Right forelimb (tissue), 1 donor: Measurements from ENCODE around the gene ZFAND3.
"Not testable (repeated sequence)": the region's sequence is repeated elsewhere in the genome, so short reads cannot be mapped to it uniquely, and the experiment has no call there.

Experiments used
- DNase-seq: peaks from one replicate; pipeline ENCODE4 v3.0.0-alpha.2; 2018

Gene ZFAND3

GRCh38 chr6:37866590-37867507 is 47.3 kb downstream of the ZFAND3 start:
- no peak for DNase-seq

- DNase-seq = no peak
Observed at GRCh38 chr6:37867756-37868446, 48.4 kb downstream of the ZFAND3 start.

- DNase-seq = no peak
Observed at GRCh38 chr6:37868447-37868825, 48.9 kb downstream of the ZFAND3 start.

- no peak for DNase-seq
Observed at GRCh38 chr6:37871616-37872372, 52.3 kb downstream of the ZFAND3 start.

- no peak for DNase-seq
Observed at GRCh38 chr6:37872373-37872745, 52.8 kb downstream of the ZFAND3 start.

GRCh38 chr6:37874726-37875125 is 55.2 kb downstream of the ZFAND3 start:
- no peak for DNase-seq

GRCh38 chr6:37875561-37876309 is 56.2 kb downstream of the ZFAND3 start:
- no peak for DNase-seq

GRCh38 chr6:37876843-37877242 is 57.3 kb downstream of the ZFAND3 start:
- DNase-seq = no peak

- DNase-seq = no peak
Observed at GRCh38 chr6:37877373-37878149, 58.0 kb downstream of the ZFAND3 start.

- DNase-seq = no peak
Observed at GRCh38 chr6:37878150-37878710, 58.7 kb downstream of the ZFAND3 start.

GRCh38 chr6:37880602-37881001 is 61.1 kb downstream of the ZFAND3 start:
- DNase-seq = not testable (repeated sequence)

GRCh38 chr6:37882292-37882691 is 62.8 kb downstream of the ZFAND3 start:
- DNase-seq = no peak

GRCh38 chr6:37882724-37883413 is 63.3 kb downstream of the ZFAND3 start:
- DNase-seq = no peak

GRCh38 chr6:37884548-37884947 is 65.0 kb downstream of the ZFAND3 start:
- DNase-seq = no peak

- no peak for DNase-seq
Observed at GRCh38 chr6:37889051-37889450, 69.5 kb downstream of the ZFAND3 start.

GRCh38 chr6:37889486-37889885 is 70.0 kb downstream of the ZFAND3 start:
- DNase-seq = no peak

- DNase-seq = no peak
Observed at GRCh38 chr6:37891072-37891471, 71.5 kb downstream of the ZFAND3 start.

- DNase-seq = no peak
Observed at GRCh38 chr6:37893257-37893656, 73.7 kb downstream of the ZFAND3 start.

GRCh38 chr6:37893734-37894133 is 74.2 kb downstream of the ZFAND3 start:
- not testable (repeated sequence) for DNase-seq

- no peak for DNase-seq
Observed at GRCh38 chr6:37894585-37894984, 75.1 kb downstream of the ZFAND3 start.

GRCh38 chr6:37897321-37897720 is 77.8 kb downstream of the ZFAND3 start:
- DNase-seq = no peak
